Spinal cord (tissue), 10 donors: Measurements from ENCODE around the gene FBLN1. TPM values are rescaled to one million over a fixed set of nuclear protein-coding genes. Genes with fewer than 3 reads are reported as not detected.
A peak's percentile ranks its signal among the peaks of the same experiment; 100 is the strongest.

ENCODE experiments used
- DNase-seq, 6 donors: peaks; one replicate each; pipeline versions ENCODE4 v3.0.0 to v3.0.0-alpha.2; 2013 to 2015; ENCODE audit warnings: low spot score in 6 of 6, low read depth in 4 of 6
- H3K27ac ChIP-seq: one replicate; pipeline ENCODE4 v1.5.1; 2013; ENCODE audit warnings: low read depth, low read length, control low read depth
- H3K27me3 ChIP-seq: one replicate; pipeline ENCODE4 v1.6.1; 2013; ENCODE audit warnings: low read length; ENCODE audit not compliant: control insufficient read depth, insufficient read depth
- H3K36me3 ChIP-seq: one replicate; pipeline ENCODE4 v1.6.1; 2013; ENCODE audit warnings: low read length; ENCODE audit not compliant: control insufficient read depth, insufficient read depth
- H3K4me1 ChIP-seq: one replicate; pipeline ENCODE4 v1.6.1; 2013; ENCODE audit warnings: low read length; ENCODE audit not compliant: control insufficient read depth, insufficient read depth
- H3K4me3 ChIP-seq: one replicate; pipeline ENCODE4 v1.5.1; 2013; ENCODE audit warnings: low read depth, low read length, control low read depth
- H3K9me3 ChIP-seq: one replicate; pipeline ENCODE4 v1.6.1; 2013; ENCODE audit warnings: low read length; ENCODE audit not compliant: control insufficient read depth, insufficient read depth
- WGBS: methylation state at CpG from one replicate; pipeline ENCODE4 v1.1.5; 2013; ENCODE audit warnings: missing lambda C conversion rate; ENCODE audit not compliant: insufficient coverage; 5-methylcytosine and 5-hydroxymethylcytosine counted together
- polyA plus RNA-seq, 2 donors: library from polyadenylated mRNA; unstranded; fragments of 120-200 nt; gene quantifications; one replicate each; pipeline ENCODE4 v1.2.1, GENCODE V29; 2013; ENCODE audit not compliant: insufficient read length in 2 of 2
- total RNA-seq, 2 donors: library from RNA; depleted of rRNA in 1 of 2; stranded (reverse); fragments of 120-200 nt in 1 of 2; fragments of >200 nt in 1 of 2; gene quantifications; one replicate each; pipeline versions ENCODE4 v1.2.3 to v1.2.4, GENCODE V29; 2013 to 2014
- donor health status: healthy.

The FBLN1 gene
- total and polyA plus RNA-seq, 4 donors, result 69.4 to 260 (median 132) TPM

DNA sequence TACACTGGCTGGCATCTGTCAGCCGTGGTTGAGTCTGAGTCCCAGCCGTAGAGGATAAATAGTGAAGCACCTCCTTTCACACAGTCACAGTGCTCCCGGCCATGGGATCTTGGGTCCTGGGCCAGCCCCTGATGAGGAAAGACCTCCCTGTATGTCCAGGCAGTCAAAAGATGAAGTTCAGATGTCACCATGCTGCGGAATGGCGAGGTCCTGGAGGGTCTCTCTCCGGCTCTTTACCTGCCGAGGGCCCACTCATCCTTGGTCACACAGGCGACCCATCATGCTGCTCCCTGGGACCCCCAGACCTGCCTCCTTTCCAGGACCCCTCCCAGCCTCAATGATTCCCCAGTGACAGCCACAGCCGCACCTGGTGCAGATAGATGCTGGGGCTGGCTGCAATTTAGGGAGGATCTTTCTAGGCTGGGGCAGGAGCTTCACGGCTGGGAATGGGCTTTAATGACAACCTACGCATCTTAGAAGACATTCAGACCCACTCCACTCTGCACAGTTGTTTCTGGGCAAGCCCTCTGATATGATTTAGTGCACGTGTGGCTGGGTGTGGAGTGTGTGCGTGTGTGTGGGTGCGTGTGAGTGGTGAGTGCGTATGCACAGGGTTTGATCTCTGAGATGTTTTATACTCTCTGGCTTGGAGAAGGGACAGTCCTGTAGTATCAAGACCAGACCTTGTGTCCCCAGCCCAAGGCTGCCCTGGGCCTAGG, 79.7 kb downstream of the FBLN1 start:
- Histone ChIP-seq H3K9me3 (no peaks in the 10 kb centered on the region), H3K4me3 (no peak overlapping the region), H3K27ac (no peak overlapping the region), H3K27me3 (no peaks in the 10 kb centered on the region), H3K36me3 (peaks cover 6% of the 10 kb centered on the region), H3K4me1 (peaks cover 32% of the 10 kb centered on the region)
- 69% methylated on average over 12 of the region's 15 CpGs for WGBS
- no peak for DNase-seq

GRCh38 chr22:45582955-45583320, 80.3 kb downstream of the FBLN1 start:
- 80% methylated on average over 6 of the region's 6 CpGs for WGBS
- peaks cover 6% of the 10 kb centered on the region for H3K36me3 ChIP-seq
- no peak for DNase-seq
- H3K9me3 ChIP-seq, result no peaks in the 10 kb centered on the region
- peaks cover 30% of the 10 kb centered on the region for H3K4me1 ChIP-seq
- H3K27me3 ChIP-seq, result no peaks in the 10 kb centered on the region
- no peak overlapping the region for H3K27ac ChIP-seq
- no peak overlapping the region for H3K4me3 ChIP-seq

GRCh38 chr22:45583504-45583903, 80.8 kb downstream of the FBLN1 start:
- no peaks in the 10 kb centered on the region for H3K27me3 ChIP-seq
- peaks cover 28% of the 10 kb centered on the region for H3K4me1 ChIP-seq
- peaks cover 6% of the 10 kb centered on the region for H3K36me3 ChIP-seq
- H3K9me3 ChIP-seq, result no peaks in the 10 kb centered on the region
- H3K4me3 ChIP-seq, result no peak overlapping the region
- DNase-seq, result no peak
- H3K27ac ChIP-seq, result no peak overlapping the region
- 86% methylated on average over 5 of the region's 5 CpGs for WGBS

- Histone ChIP-seq H3K36me3 (peaks cover 6% of the 10 kb centered on the region), H3K4me1 (peaks cover 28% of the 10 kb centered on the region), H3K27ac (no peak overlapping the region), H3K27me3 (no peaks in the 10 kb centered on the region), H3K4me3 (no peak overlapping the region), H3K9me3 (no peaks in the 10 kb centered on the region)
- DNase-seq, result peak in 1 of 6 donors; percentile 46
- 76% methylated on average over 4 of the region's 14 CpGs for WGBS
These were observed 81.5 kb downstream of the FBLN1 start for GRCh38 chr22:45584121-45584570.

- peaks cover 22% of the 10 kb centered on the region for H3K4me1 ChIP-seq
- no peak for DNase-seq
- H3K27ac ChIP-seq, result no peak overlapping the region
These were observed 82.1 kb downstream of the FBLN1 start for GRCh38 chr22:45584621-45585436.

GRCh38 chr22:45585437-45585755, 82.7 kb downstream of the FBLN1 start:
- peak in 1 of 6 donors; percentile 36 for DNase-seq
- Histone ChIP-seq H3K4me3 (no peak overlapping the region), H3K27ac (no peak overlapping the region), H3K4me1 (peaks cover 17% of the 10 kb centered on the region), H3K36me3 (peaks cover 10% of the 10 kb centered on the region), H3K9me3 (no peaks in the 10 kb centered on the region), H3K27me3 (no peaks in the 10 kb centered on the region)
- 35% methylated on average over 13 of the region's 13 CpGs for WGBS

More at GRCh38 chr22:45584621-45585436, 82.1 kb downstream of the FBLN1 start:
- H3K4me3 ChIP-seq, result no peak overlapping the region
- H3K9me3 ChIP-seq, result no peaks in the 10 kb centered on the region
- no peaks in the 10 kb centered on the region for H3K27me3 ChIP-seq
- 70% methylated on average over 15 of the region's 17 CpGs for whole genome bisulfite sequencing
- H3K36me3 ChIP-seq, result peaks cover 10% of the 10 kb centered on the region

- H3K4me1 ChIP-seq, result peaks cover 17% of the 10 kb centered on the region
- H3K4me3 ChIP-seq, result no peak overlapping the region
- 70% methylated on average over 14 of the region's 19 CpGs for WGBS
- no peak for DNase-seq
- no peak overlapping the region for H3K27ac ChIP-seq
- no peaks in the 10 kb centered on the region for H3K9me3 ChIP-seq
- peaks cover 10% of the 10 kb centered on the region for H3K36me3 ChIP-seq
- no peaks in the 10 kb centered on the region for H3K27me3 ChIP-seq
These were observed 83.4 kb downstream of the FBLN1 start for GRCh38 chr22:45585946-45586540.

DNA sequence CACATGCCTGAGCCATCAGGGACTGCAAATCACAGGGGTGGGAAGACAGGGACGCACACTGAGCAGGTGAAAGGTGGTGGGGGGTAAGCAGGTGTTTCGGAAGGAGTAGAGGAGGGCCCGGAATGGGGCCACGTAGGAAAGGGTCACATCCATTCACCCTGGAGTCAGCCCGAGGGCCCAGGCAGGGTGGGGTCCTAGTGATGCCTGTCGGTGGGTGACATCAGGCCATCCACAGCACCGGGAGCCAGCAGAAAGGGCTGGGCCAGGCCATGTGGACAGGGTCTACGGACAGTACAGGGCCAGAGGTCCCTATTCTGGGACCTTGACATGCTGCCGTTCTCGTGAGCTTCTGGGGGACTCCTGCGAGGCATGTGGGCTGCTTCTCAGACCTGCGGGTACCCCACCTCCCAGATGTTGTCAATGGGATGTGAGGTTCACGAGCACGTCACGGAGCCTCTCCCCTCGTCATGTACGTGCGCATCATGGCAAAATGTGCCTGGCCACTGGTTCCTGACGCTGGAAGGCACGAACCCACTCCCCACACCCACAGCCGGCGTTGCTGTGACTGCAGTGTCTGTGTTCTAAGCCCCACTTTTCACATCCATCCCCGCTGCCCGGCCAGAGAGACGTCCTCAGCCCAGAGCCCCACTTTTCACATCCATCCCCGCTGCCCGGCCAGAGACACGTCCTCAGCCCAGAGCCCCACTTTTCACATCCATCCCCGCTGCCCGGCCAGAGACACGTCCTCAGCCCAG, 84.1 kb downstream of the FBLN1 start:
- peaks cover 7% of the 10 kb centered on the region for H3K36me3 ChIP-seq
- no peak overlapping the region for H3K4me3 ChIP-seq
- H3K27me3 ChIP-seq, result no peaks in the 10 kb centered on the region
- DNase-seq, result no peak
- H3K4me1 ChIP-seq, result peaks cover 17% of the 10 kb centered on the region
- no peaks in the 10 kb centered on the region for H3K9me3 ChIP-seq
- no peak overlapping the region for H3K27ac ChIP-seq
- 91% methylated on average over 18 of the region's 31 CpGs for WGBS
